NT2/D1 (cell line): ENCODE results near the gene FBRSL1.

Source experiments
- SUZ12 ChIP-seq: IDR thresholded peaks from 2 replicates; pipeline ENCODE4 v1.6.1; 2011; ENCODE audit not compliant: insufficient read length, insufficient read depth; ENCODE audit errors: extremely low read depth
- YY1 ChIP-seq: IDR thresholded peaks from 2 replicates; pipeline ENCODE4 v1.6.1; 2011; ENCODE audit not compliant: insufficient read length, insufficient read depth
- ZNF274 ChIP-seq: IDR thresholded peaks from 2 replicates; pipeline ENCODE4 v1.6.1; 2011; ENCODE audit warnings: mild to moderate bottlenecking, low read depth, low read length

DNA sequence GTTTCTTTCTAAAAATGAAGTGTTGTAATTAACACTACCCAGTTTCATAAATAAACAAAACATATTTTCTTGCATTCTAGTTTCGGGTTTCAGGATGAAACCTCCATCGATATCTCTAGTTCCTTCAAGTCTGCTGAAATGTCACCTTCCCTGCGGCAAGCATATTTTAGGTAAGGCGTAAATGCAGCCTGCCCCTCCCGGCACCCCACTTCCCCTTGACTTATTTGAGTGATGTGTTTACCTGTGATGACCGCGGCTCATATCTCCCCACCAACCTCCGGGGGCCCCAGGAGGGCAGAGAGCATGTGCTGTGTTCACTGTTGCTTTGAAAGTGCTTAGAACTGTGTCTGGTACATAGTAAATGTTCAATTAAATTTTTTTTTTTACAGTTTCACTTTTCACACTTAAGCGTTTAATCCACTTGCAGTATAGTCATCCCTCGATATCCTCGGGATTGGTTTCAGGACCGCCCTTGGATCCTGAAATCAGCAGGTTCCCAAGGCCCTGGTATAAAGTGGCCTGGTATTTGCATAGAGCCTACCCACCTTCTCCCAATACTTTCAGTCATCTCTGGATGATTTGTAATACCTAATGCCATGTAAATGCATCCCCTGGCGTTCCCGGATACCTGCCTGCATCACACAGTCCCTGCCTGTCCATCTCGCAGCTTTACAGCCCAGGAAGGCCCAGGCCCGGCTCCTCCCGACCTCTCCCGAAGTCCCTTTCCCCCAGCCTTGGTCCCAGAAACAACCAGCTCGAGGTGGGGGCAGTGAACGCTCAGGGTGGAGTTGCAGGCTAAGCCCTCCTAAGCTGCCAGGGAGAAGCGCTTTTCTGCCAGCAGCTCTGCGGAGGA lies 40.2 kb upstream of the FBRSL1 start:
- TF ChIP-seq ZNF274 = no peak
- no peak for TF ChIP-seq SUZ12
- TF ChIP-seq YY1 = no peak
